HepG2 (cell line): Measurements from ENCODE around the gene ZBTB48. TPM values are rescaled to one million over a fixed set of nuclear protein-coding genes. Genes with fewer than 3 reads are reported as not detected.

Experiments
- ARID4A ChIP-seq: sonication (generic); formaldehyde crosslinking; IDR thresholded peaks from 2 replicates; pipeline ENCODE4 v1.5.0; 2020; ENCODE audit warnings: mild to moderate bottlenecking, missing genetic modification reagents, borderline replicate concordance
- ATF1 ChIP-seq: IDR thresholded peaks from 2 replicates; pipeline ENCODE4 v1.6.1; 2016; ENCODE audit warnings: mild to moderate bottlenecking, control low read depth
- KAT7 ChIP-seq: IDR thresholded peaks from 2 replicates; pipeline ENCODE4 v1.6.1; 2018; ENCODE audit warnings: borderline replicate concordance, missing compliant biosample characterization
- MAFK ChIP-seq, 2 experiments: IDR thresholded peaks in 1 of 2; conservative IDR thresholded peaks in 1 of 2; 2 replicates each; pipeline ENCODE4 v1.6.1; 2011; ENCODE audit warnings: improper control_type of control experiment in 2 of 2, low read length in 2 of 2
- NCOA1 ChIP-seq: sonication (generic); formaldehyde crosslinking; IDR thresholded peaks from 2 replicates; pipeline ENCODE4 v1.9.0; 2021; ENCODE audit warnings: missing genetic modification reagents
- NFIC ChIP-seq: IDR thresholded peaks from 2 replicates; pipeline ENCODE4 v1.6.1; 2012; ENCODE audit warnings: mild to moderate bottlenecking, low read length, inconsistent platforms
- NKX3-1 ChIP-seq: sonication (generic); formaldehyde crosslinking; IDR thresholded peaks from 2 replicates; pipeline ENCODE4 v1.5.0; 2020; ENCODE audit warnings: missing genetic modification reagents
- POLR2A ChIP-seq, 2 experiments: IDR thresholded peaks; 2 replicates each; pipeline ENCODE4 v1.6.1; 2011; ENCODE audit warnings: low read depth in 2 of 2, low read length in 2 of 2, mild to moderate bottlenecking in 1 of 2, moderate library complexity in 1 of 2; ENCODE audit not compliant: insufficient read depth in 1 of 2
- SALL2 ChIP-seq: sonication (generic); formaldehyde crosslinking; IDR thresholded peaks from 2 replicates; pipeline ENCODE4 v1.8.1; 2023; ENCODE audit warnings: mild to moderate bottlenecking, missing genetic modification reagents, inconsistent platforms
- SMAD3 ChIP-seq: sonication (generic); formaldehyde crosslinking; IDR thresholded peaks from 2 replicates; pipeline ENCODE4 v1.4.0; 2020; ENCODE audit warnings: missing genetic modification reagents
- TSC22D2 ChIP-seq: sonication (generic); formaldehyde crosslinking; IDR thresholded peaks from 2 replicates; pipeline ENCODE4 v1.5.1; 2020; ENCODE audit warnings: missing genetic modification reagents, mild to moderate bottlenecking, borderline replicate concordance
- ZNF589 ChIP-seq: sonication (generic); formaldehyde crosslinking; conservative IDR thresholded peaks from 2 replicates; pipeline ENCODE4 v1.8.0; 2022; ENCODE audit warnings: mild to moderate bottlenecking, moderate library complexity, missing genetic modification reagents
- ZNF75D ChIP-seq: sonication (generic); formaldehyde crosslinking; IDR thresholded peaks from 2 replicates; pipeline ENCODE4 v1.8.1; 2023; ENCODE audit warnings: missing genetic modification reagents, mild to moderate bottlenecking, borderline replicate concordance
- ZNF83 ChIP-seq: sonication (generic); formaldehyde crosslinking; IDR thresholded peaks from 2 replicates; pipeline ENCODE4 v1.4.0; 2020; ENCODE audit warnings: missing genetic modification reagents, mild to moderate bottlenecking, borderline replicate concordance
- polyA plus RNA-seq, 8 experiments: library from polyadenylated mRNA; depleted of rRNA in 3 of 8; stranded (reverse) in 7 of 8; unstranded in 1 of 8; fragments of >200 nt; fragmentation: Illumina TruSeq in 4 of 8; extraction: Trizol in 4 of 8; gene quantifications; 2 replicates each; pipeline versions ENCODE4 v1.2.1 to v1.2.3, GENCODE V29; 2011 to 2016; ENCODE audit warnings: low read depth in 4 of 8, missing spikeins in 1 of 8, mixed read lengths in 1 of 8; ENCODE audit not compliant: insufficient read depth in 1 of 8
- total RNA-seq, 5 experiments: library from RNA; depleted of rRNA; stranded (reverse); fragments of >200 nt; fragmentation: Illumina TruSeq; extraction: Trizol; gene quantifications; 2 replicates each; pipeline ENCODE4 v1.2.3, GENCODE V29; 2016; ENCODE audit warnings: low read depth in 1 of 5
- TF ChIP-seq, protein P1 (sequence below): sonication (generic); formaldehyde crosslinking; IDR thresholded peaks from 2 replicates; pipeline ENCODE4 v1.5.0; 2020; ENCODE audit warnings: missing genetic modification reagents
- TF ChIP-seq, protein P2 (sequence below): sonication (generic); formaldehyde crosslinking; IDR thresholded peaks from 2 replicates; pipeline ENCODE4 v1.9.0; 2022; ENCODE audit warnings: missing genetic modification reagents, mild to moderate bottlenecking, borderline replicate concordance
- TF ChIP-seq, protein P3 (sequence below): sonication (generic); formaldehyde crosslinking; IDR thresholded peaks from 2 replicates; pipeline ENCODE4 v1.5.1; 2020; ENCODE audit warnings: mild to moderate bottlenecking, missing genetic modification reagents, moderate library complexity
- TF ChIP-seq, protein P4 (sequence below): sonication (generic); formaldehyde crosslinking; IDR thresholded peaks from 2 replicates; pipeline ENCODE4 v1.4.0; 2020; ENCODE audit warnings: low read depth, mild to moderate bottlenecking, missing genetic modification reagents
- TF ChIP-seq, protein P5 (sequence below): sonication (generic); formaldehyde crosslinking; IDR thresholded peaks from 2 replicates; pipeline ENCODE4 v1.4.0; 2020; ENCODE audit warnings: mild to moderate bottlenecking, missing genetic modification reagents

Gene ZBTB48
- total and polyA plus RNA-seq, 2 of the 13 experiments (the other 11 are each of a cell fraction or from before 2014, with no cell fraction given) = 13.0 to 17.1 TPM

- TF ChIP-seq, protein P1, sequence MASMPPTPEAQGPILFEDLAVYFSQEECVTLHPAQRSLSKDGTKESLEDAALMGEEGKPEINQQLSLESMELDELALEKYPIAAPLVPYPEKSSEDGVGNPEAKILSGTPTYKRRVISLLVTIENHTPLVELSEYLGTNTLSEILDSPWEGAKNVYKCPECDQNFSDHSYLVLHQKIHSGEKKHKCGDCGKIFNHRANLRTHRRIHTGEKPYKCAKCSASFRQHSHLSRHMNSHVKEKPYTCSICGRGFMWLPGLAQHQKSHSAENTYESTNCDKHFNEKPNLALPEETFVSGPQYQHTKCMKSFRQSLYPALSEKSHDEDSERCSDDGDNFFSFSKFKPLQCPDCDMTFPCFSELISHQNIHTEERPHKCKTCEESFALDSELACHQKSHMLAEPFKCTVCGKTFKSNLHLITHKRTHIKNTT (CRISPR knock-in tag) = no peak
- TF ChIP-seq NCOA1 (CRISPR knock-in tag) (no peak), MAFK (conservative IDR thresholded peaks at IDR 0.05 in 1 of 2, IDR thresholded peaks at IDR 0.05 in 1 of 2; ENCODE audit: low read length in 2 of 2) (no peak), POLR2A (IDR thresholded peaks at IDR 0.05; ENCODE audit: insufficient read depth in 1 of 2, low read depth in 2 of 2, low read length in 2 of 2) (peak in 1 of 2 experiments; percentile 36; a peak in 2 of 4 replicates), KAT7 (CRISPR knock-in tag) (no peak), NFIC (no peak), ZNF75D (no peak), ARID4A (peak; percentile 23; the same call in 1 of the 2 replicates), SALL2 (CRISPR knock-in tag) (no peak), ZNF589 (no peak), NKX3-1 (CRISPR knock-in tag) (no peak), TSC22D2 (CRISPR knock-in tag) (no peak), ATF1 (CRISPR knock-in tag) (no peak), ZNF83 (no peak), SMAD3 (CRISPR knock-in tag) (no peak)
- TF ChIP-seq, protein P2, sequence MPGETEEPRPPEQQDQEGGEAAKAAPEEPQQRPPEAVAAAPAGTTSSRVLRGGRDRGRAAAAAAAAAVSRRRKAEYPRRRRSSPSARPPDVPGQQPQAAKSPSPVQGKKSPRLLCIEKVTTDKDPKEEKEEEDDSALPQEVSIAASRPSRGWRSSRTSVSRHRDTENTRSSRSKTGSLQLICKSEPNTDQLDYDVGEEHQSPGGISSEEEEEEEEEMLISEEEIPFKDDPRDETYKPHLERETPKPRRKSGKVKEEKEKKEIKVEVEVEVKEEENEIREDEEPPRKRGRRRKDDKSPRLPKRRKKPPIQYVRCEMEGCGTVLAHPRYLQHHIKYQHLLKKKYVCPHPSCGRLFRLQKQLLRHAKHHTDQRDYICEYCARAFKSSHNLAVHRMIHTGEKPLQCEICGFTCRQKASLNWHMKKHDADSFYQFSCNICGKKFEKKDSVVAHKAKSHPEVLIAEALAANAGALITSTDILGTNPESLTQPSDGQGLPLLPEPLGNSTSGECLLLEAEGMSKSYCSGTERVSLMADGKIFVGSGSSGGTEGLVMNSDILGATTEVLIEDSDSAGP (CRISPR knock-in tag) = peak; percentile 56; the same call in 1 of the 2 replicates
- TF ChIP-seq, protein P3, sequence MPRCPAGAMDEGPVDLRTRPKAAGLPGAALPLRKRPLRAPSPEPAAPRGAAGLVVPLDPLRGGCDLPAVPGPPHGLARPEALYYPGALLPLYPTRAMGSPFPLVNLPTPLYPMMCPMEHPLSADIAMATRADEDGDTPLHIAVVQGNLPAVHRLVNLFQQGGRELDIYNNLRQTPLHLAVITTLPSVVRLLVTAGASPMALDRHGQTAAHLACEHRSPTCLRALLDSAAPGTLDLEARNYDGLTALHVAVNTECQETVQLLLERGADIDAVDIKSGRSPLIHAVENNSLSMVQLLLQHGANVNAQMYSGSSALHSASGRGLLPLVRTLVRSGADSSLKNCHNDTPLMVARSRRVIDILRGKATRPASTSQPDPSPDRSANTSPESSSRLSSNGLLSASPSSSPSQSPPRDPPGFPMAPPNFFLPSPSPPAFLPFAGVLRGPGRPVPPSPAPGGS (CRISPR knock-in tag) = no peak
- TF ChIP-seq, protein P4, sequence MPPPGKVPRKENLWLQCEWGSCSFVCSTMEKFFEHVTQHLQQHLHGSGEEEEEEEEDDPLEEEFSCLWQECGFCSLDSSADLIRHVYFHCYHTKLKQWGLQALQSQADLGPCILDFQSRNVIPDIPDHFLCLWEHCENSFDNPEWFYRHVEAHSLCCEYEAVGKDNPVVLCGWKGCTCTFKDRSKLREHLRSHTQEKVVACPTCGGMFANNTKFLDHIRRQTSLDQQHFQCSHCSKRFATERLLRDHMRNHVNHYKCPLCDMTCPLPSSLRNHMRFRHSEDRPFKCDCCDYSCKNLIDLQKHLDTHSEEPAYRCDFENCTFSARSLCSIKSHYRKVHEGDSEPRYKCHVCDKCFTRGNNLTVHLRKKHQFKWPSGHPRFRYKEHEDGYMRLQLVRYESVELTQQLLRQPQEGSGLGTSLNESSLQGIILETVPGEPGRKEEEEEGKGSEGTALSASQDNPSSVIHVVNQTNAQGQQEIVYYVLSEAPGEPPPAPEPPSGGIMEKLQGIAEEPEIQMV (CRISPR knock-in tag) = no peak
- TF ChIP-seq, protein P5, sequence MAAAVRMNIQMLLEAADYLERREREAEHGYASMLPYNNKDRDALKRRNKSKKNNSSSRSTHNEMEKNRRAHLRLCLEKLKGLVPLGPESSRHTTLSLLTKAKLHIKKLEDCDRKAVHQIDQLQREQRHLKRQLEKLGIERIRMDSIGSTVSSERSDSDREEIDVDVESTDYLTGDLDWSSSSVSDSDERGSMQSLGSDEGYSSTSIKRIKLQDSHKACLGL = 0 out of 2 replicates have a peak, but pooled peaks have one; percentile 31
These were observed 54.7 kb downstream of the ZBTB48 start (continued) for GRCh38 chr1:6634371-6635052.
